ENCODE measurements around the gene PACRG. TPM values are rescaled to one million over a fixed set of nuclear protein-coding genes. Genes with fewer than 3 reads are reported as not detected.
A peak's percentile ranks its signal among the peaks of the same experiment; 100 is the strongest.

The PACRG gene
- total RNA-seq, 4 donors from 2014 or later, result 0.95 to 1.3 TPM; not detected in 2

DNA sequence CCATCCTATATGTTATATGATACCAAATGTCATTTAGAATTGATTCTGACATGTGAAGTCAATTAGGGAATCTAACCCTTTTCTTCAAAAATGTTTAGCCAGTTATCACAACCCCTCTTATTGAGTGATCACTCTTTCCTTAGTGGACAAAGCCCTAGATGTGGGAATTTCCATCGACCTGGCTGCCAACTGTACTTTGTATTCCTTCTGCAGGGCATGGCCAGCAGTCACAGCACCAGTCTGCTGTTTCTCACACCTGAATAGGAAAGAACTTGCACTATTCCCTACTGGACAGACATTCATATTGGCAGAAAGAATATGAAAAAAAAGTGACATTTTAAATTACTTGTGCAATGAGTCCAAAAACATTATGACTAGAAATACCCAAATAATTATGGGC lies 271.0 kb downstream of the PACRG start:
- Histone ChIP-seq H3K36me3 (no peaks in the 10 kb centered on the region), H3K27me3 (no peaks in the 10 kb centered on the region), H3K9me3 (no peaks in the 10 kb centered on the region), H3K27ac (no peak overlapping the region), H3K4me3 (no peak overlapping the region), H3K4me1 (peaks cover 0 to 29% (median 12%) of the 10 kb centered on the region in 3 donors)
- no peak for DNase-seq
- intact Hi-C loops (cut with DNase I), result no loop called here
- TF ChIP-seq, protein P1, sequence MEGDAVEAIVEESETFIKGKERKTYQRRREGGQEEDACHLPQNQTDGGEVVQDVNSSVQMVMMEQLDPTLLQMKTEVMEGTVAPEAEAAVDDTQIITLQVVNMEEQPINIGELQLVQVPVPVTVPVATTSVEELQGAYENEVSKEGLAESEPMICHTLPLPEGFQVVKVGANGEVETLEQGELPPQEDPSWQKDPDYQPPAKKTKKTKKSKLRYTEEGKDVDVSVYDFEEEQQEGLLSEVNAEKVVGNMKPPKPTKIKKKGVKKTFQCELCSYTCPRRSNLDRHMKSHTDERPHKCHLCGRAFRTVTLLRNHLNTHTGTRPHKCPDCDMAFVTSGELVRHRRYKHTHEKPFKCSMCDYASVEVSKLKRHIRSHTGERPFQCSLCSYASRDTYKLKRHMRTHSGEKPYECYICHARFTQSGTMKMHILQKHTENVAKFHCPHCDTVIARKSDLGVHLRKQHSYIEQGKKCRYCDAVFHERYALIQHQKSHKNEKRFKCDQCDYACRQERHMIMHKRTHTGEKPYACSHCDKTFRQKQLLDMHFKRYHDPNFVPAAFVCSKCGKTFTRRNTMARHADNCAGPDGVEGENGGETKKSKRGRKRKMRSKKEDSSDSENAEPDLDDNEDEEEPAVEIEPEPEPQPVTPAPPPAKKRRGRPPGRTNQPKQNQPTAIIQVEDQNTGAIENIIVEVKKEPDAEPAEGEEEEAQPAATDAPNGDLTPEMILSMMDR (IDR thresholded peaks at IDR 0.05), result no peak
- no peak for TF ChIP-seq POLR2A (IDR thresholded peaks at IDR 0.05)
- 56 to 69% methylated on average over 1 of the region's 1 CpG for WGBS, 2 donors

DNA sequence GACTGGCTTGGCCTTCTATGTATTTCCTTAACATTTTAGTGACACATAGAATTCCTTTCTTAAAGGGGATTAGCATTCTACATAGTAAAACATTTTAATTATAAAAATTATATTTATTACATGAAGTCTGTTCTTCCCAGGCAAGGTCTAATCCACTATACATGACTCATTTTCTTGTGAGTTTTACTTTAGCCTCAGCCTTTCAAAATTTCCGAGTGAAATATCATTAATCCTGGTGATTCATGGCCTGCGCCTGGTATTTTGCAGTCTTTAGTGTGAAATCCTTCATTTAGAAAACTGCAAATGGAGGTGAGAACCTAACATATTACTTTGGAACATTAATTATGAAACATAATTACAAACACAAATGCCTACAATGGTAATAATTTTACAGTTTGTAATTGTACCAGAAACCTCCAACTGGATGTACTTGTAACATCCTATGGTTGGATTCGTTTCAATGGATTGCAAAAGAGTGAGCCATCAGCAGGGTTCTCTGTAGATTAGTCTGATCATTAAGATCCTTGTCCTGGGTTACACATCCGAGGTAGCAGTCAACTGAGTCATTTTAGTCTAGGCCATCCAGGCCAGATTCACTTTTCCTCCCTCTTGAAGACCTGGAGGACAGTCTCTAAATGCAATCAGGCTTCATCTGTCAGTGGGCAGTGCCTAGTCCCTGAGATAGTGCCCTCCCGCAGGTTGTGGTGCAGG lies 272.0 kb downstream of the PACRG start:
- 40 to 43% methylated on average over 5 of the region's 5 CpGs for WGBS, 2 donors
- Histone ChIP-seq H3K27me3 (no peaks in the 10 kb centered on the region), H3K36me3 (no peaks in the 10 kb centered on the region), H3K27ac (peak overlapping the region in 1 of 4 donors; percentile 33), H3K4me1 (peaks cover 0 to 29% (median 12%) of the 10 kb centered on the region in 3 donors), H3K9me3 (no peaks in the 10 kb centered on the region), H3K4me3 (no peak overlapping the region)
- TF ChIP-seq, protein P1 (IDR thresholded peaks at IDR 0.05), result no peak
- TF ChIP-seq POLR2A (IDR thresholded peaks at IDR 0.05), result no peak
- intact Hi-C loops (cut with DNase I), result no loop called here
- DNase-seq, result no peak

DNA sequence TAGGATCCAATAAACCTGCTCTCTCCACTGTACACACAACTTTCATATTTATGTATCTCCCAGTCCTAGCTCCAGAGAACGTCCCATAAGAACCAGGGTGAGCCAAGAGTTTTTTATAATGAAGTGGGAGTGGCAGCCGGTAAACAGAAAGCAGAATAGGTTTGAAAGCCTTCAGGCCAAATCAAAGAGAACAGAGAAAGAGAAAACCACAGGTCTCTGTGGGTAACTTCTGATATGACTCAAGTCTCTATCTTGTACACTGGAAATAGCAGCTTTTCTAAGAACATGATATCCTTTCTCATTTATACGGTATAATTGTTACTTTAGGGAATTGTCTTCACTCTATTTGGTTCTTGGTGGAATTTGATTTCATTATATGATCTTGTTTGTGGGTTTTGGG lies 273.6 kb downstream of the PACRG start:
- intact Hi-C loops (cut with DNase I), result no loop called here
- Histone ChIP-seq H3K4me3 (no peak overlapping the region), H3K27me3 (no peaks in the 10 kb centered on the region), H3K36me3 (no peaks in the 10 kb centered on the region), H3K9me3 (no peaks in the 10 kb centered on the region), H3K4me1 (peaks cover 0 to 29% (median 12%) of the 10 kb centered on the region in 3 donors), H3K27ac (no peak overlapping the region)
- 29 to 36% methylated on average over 3 of the region's 3 CpGs for WGBS, 2 donors
- no peak for DNase-seq
- TF ChIP-seq, protein P1 (IDR thresholded peaks at IDR 0.05), result no peak
- no peak for TF ChIP-seq POLR2A (IDR thresholded peaks at IDR 0.05)

DNA sequence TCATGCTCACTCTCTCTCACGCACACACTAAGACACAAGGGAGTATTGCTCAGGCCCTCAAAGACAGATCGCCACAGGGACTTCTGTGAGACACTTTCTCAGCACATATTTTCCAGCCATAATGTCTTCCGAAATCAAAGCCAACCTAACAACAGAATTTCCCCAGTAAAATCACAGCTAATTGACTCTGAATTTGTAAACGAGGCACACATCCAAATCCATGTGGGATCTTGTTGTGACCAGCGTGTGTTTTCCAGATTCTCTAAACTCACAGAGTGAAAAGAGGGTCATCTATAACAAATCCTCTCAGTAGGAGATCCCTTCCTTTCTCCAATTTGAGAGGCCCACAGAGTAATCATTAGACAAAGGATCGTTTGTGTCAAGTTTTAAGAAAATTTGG lies 280.4 kb downstream of the PACRG start:
- Histone ChIP-seq H3K4me1 (no peaks in the 10 kb centered on the region), H3K27me3 (no peaks in the 10 kb centered on the region), H3K36me3 (no peaks in the 10 kb centered on the region), H3K27ac (no peak overlapping the region), H3K4me3 (no peak overlapping the region), H3K9me3 (no peaks in the 10 kb centered on the region)
- intact Hi-C loops (cut with DNase I), result no loop called here
- no peak for TF ChIP-seq POLR2A (IDR thresholded peaks at IDR 0.05)
- TF ChIP-seq, protein P1 (IDR thresholded peaks at IDR 0.05), result no peak
- DNase-seq, result no peak
- WGBS, 2 donors, result 58 to 64% methylated on average over 6 of the region's 6 CpGs

DNA sequence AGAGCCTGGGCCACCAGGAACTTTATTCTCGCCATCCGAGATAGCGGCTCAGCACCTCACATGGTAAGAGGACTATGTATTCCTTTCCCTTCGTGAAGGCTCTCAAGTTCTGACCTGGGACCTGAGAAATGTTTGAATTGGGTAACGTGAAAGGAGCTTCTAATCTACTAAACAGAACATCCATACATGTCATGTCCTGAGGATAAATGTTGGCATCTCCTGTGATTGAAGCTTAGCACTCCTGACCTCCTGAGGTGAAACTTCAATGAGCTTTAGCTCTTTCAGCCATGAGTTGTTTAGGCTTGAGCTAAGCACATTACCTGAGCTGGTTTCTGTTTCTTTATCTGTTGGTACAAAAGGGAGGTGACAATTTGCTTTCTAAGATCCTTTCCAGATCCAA lies 280.9 kb downstream of the PACRG start:
- Histone ChIP-seq H3K4me3 (no peak overlapping the region), H3K36me3 (no peaks in the 10 kb centered on the region), H3K27me3 (no peaks in the 10 kb centered on the region), H3K9me3 (no peaks in the 10 kb centered on the region), H3K4me1 (no peaks in the 10 kb centered on the region), H3K27ac (no peak overlapping the region)
- intact Hi-C loops (cut with DNase I), result no loop called here
- 80 to 84% methylated on average over 5 of the region's 5 CpGs for WGBS, 2 donors
- TF ChIP-seq, protein P1 (IDR thresholded peaks at IDR 0.05), result no peak
- no peak for TF ChIP-seq POLR2A (IDR thresholded peaks at IDR 0.05)
- DNase-seq, result no peak
